ENCODE measurements around the gene AGPAT4. TPM values are rescaled to one million over a fixed set of nuclear protein-coding genes. Genes with fewer than 3 reads are reported as not detected.

Gene AGPAT4
- total and polyA plus RNA-seq, 2 donors (not counting 1 experiment from before 2014, with no cell fraction given), result 4.4 to 6.1 TPM

- Histone ChIP-seq H3K79me2 (ENCODE audit: control insufficient read depth, insufficient read depth, low read length) (no peaks in the 10 kb centered on the region), H3K9ac (ENCODE audit: low read length) (no peak overlapping the region), H3K4me2 (replicated peaks; ENCODE audit: low read depth, low read length, poor library complexity, severe bottlenecking) (no peak overlapping the region), H3K4me3 (ENCODE audit: control extremely low read depth in 1 of 5, extremely low read depth in 1 of 5, insufficient read depth in 1 of 5, low read depth in 2 of 5, low read length in 4 of 5) (no peak overlapping the region), H3K27ac (ENCODE audit: low read length in 2 of 2) (no peak overlapping the region), H3K9me3 (ENCODE audit: control extremely low read depth in 1 of 3, control insufficient read depth in 2 of 3, insufficient read depth in 1 of 3, low read length in 2 of 3) (peaks cover 0 to 2% (median 0%) of the 10 kb centered on the region in 3 donors), H3K36me3 (replicated peaks in 1 of 2; ENCODE audit: control extremely low read depth in 1 of 2, control insufficient read depth in 1 of 2, extremely low read depth in 1 of 2, insufficient read depth in 2 of 2, low read length in 1 of 2) (peaks cover 10 to 45% of the 10 kb centered on the region in 2 experiments), H3K4me1 (ENCODE audit: control insufficient read depth in 2 of 2, insufficient read depth in 2 of 2, low read length in 2 of 2) (no peaks in the 10 kb centered on the region), H2AFZ (ENCODE audit: insufficient read depth, low read depth, low read length, poor library complexity, severe bottlenecking) (no peak overlapping the region), H3K27me3 (replicated peaks in 1 of 4; ENCODE audit: control extremely low read depth in 1 of 4, control insufficient read depth in 3 of 4, insufficient read depth in 4 of 4, low read length in 3 of 4) (no peaks in the 10 kb centered on the region), H4K20me1 (ENCODE audit: control insufficient read depth, insufficient read depth, low read length, poor library complexity, severe bottlenecking) (no peaks in the 10 kb centered on the region)
- peaks cover 2% of the 10 kb centered on the region for H3K9me3 Mint-ChIP-seq (ENCODE audit: insufficient read depth)
- POLR2A ChIA-PET, result no interaction called here
- no CpG with 5 or more reads among the region's 2 CpGs for WGBS (ENCODE audit: insufficient coverage)
- no peak overlapping the region for H3K27ac Mint-ChIP-seq
- no peak for DNase-seq
- ATAC-seq (ENCODE audit: low read depth), result no peak
- intact Hi-C loops (cut with micrococcal nuclease), result no loop called here
- H3K4me3 Mint-ChIP-seq, result no peak overlapping the region
- CTCF ChIA-PET, result no interaction called here
- no peaks in the 10 kb centered on the region for H3K4me1 Mint-ChIP-seq
- no peaks in the 10 kb centered on the region for H3K27me3 Mint-ChIP-seq
- no peak for TF ChIP-seq EZH2 (IDR thresholded peaks at IDR 0.05; ENCODE audit: borderline replicate concordance, insufficient read depth, low read depth, low read length, poor library complexity, severe bottlenecking)
- TF ChIP-seq, protein P1, sequence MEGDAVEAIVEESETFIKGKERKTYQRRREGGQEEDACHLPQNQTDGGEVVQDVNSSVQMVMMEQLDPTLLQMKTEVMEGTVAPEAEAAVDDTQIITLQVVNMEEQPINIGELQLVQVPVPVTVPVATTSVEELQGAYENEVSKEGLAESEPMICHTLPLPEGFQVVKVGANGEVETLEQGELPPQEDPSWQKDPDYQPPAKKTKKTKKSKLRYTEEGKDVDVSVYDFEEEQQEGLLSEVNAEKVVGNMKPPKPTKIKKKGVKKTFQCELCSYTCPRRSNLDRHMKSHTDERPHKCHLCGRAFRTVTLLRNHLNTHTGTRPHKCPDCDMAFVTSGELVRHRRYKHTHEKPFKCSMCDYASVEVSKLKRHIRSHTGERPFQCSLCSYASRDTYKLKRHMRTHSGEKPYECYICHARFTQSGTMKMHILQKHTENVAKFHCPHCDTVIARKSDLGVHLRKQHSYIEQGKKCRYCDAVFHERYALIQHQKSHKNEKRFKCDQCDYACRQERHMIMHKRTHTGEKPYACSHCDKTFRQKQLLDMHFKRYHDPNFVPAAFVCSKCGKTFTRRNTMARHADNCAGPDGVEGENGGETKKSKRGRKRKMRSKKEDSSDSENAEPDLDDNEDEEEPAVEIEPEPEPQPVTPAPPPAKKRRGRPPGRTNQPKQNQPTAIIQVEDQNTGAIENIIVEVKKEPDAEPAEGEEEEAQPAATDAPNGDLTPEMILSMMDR (IDR thresholded peaks at IDR 0.05), result no peak
Measured at GRCh38 chr6:161117942-161118341, 155.9 kb downstream of the AGPAT4 start.

GRCh38 chr6:161117308-161117707 lies 156.6 kb downstream of the AGPAT4 start:
- no peaks in the 10 kb centered on the region for H3K27me3 ChIP-seq (replicated peaks in 1 of 4; ENCODE audit: control extremely low read depth in 1 of 4, control insufficient read depth in 3 of 4, insufficient read depth in 4 of 4, low read length in 3 of 4)
- POLR2A ChIA-PET, result no interaction called here
- no peaks in the 10 kb centered on the region for H3K4me1 Mint-ChIP-seq
- H3K27me3 Mint-ChIP-seq, result no peaks in the 10 kb centered on the region
- intact Hi-C loops (cut with micrococcal nuclease), result no loop called here
- H3K4me1 ChIP-seq (ENCODE audit: control insufficient read depth in 2 of 2, insufficient read depth in 2 of 2, low read length in 2 of 2), result no peaks in the 10 kb centered on the region
- DNase-seq (no peak), ATAC-seq (ENCODE audit: low read depth) (no peak)
- CTCF ChIA-PET, result no interaction called here
- no peak overlapping the region for H3K4me3 ChIP-seq (ENCODE audit: control extremely low read depth in 1 of 5, extremely low read depth in 1 of 5, insufficient read depth in 1 of 5, low read depth in 2 of 5, low read length in 4 of 5)
- H3K79me2 ChIP-seq (ENCODE audit: control insufficient read depth, insufficient read depth, low read length), result no peaks in the 10 kb centered on the region
- TF ChIP-seq, protein P1 (IDR thresholded peaks at IDR 0.05), result no peak
- no peak for TF ChIP-seq EZH2 (IDR thresholded peaks at IDR 0.05; ENCODE audit: borderline replicate concordance, insufficient read depth, low read depth, low read length, poor library complexity, severe bottlenecking)
- WGBS (ENCODE audit: insufficient coverage), result no CpG with 5 or more reads among the region's 7 CpGs
- no peak overlapping the region for H3K4me2 ChIP-seq (replicated peaks; ENCODE audit: low read depth, low read length, poor library complexity, severe bottlenecking)
- H3K27ac Mint-ChIP-seq, result no peak overlapping the region
- peaks cover 2% of the 10 kb centered on the region for H3K9me3 Mint-ChIP-seq (ENCODE audit: insufficient read depth)
- H4K20me1 ChIP-seq (ENCODE audit: control insufficient read depth, insufficient read depth, low read length, poor library complexity, severe bottlenecking), result no peaks in the 10 kb centered on the region
- H3K4me3 Mint-ChIP-seq, result no peak overlapping the region
- no peak overlapping the region for H3K27ac ChIP-seq (ENCODE audit: low read length in 2 of 2)
- no peaks in the 10 kb centered on the region for H3K9me3 ChIP-seq (ENCODE audit: control extremely low read depth in 1 of 3, control insufficient read depth in 2 of 3, insufficient read depth in 1 of 3, low read length in 2 of 3)
- H2AFZ ChIP-seq (ENCODE audit: insufficient read depth, low read depth, low read length, poor library complexity, severe bottlenecking), result no peak overlapping the region
- peaks cover 10 to 51% of the 10 kb centered on the region in 2 experiments for H3K36me3 ChIP-seq (replicated peaks in 1 of 2; ENCODE audit: control extremely low read depth in 1 of 2, control insufficient read depth in 1 of 2, extremely low read depth in 1 of 2, insufficient read depth in 2 of 2, low read length in 1 of 2)
- no peak overlapping the region for H3K9ac ChIP-seq (ENCODE audit: low read length)

All from B cell (primary cell).